Progenitor cell of endocrine pancreas (in vitro differentiated cells): Measurements from ENCODE around the gene STK17A. TPM values are rescaled to one million over a fixed set of nuclear protein-coding genes. Genes with fewer than 3 reads are reported as not detected.

ENCODE experiments used
- DNase-seq: peaks from one replicate; pipeline ENCODE4 v3.0.0; 2021; ENCODE audit warnings: low spot score; ENCODE audit not compliant: unreplicated experiment
- H3K27ac Mint-ChIP-seq: 2 replicates; pipeline ENCODE4 v1.8.0; 2021; ENCODE audit warnings: mild to moderate bottlenecking, moderate library complexity, mixed read lengths
- H3K27me3 Mint-ChIP-seq: 2 replicates; pipeline ENCODE4 v1.8.0; 2021; ENCODE audit warnings: mixed read lengths
- H3K36me3 Mint-ChIP-seq: 2 replicates; pipeline ENCODE4 v1.8.0; 2022; ENCODE audit warnings: mixed read lengths; ENCODE audit not compliant: insufficient read depth
- H3K4me1 Mint-ChIP-seq: 2 replicates; pipeline ENCODE4 v1.8.0; 2021; ENCODE audit warnings: low read depth, mixed read lengths
- H3K4me3 Mint-ChIP-seq: 2 replicates; pipeline ENCODE4 v1.8.0; 2021; ENCODE audit warnings: low read depth, mild to moderate bottlenecking, moderate library complexity, mixed read lengths
- H3K9me3 Mint-ChIP-seq: 2 replicates; pipeline ENCODE4 v1.8.0; 2021; ENCODE audit warnings: low read depth, mixed read lengths
- long read RNA-seq: library from polyadenylated mRNA; unstranded; transcript quantifications from one replicate; pipeline ENCODE4 v2.0.0, GENCODE V29; 2020
- total RNA-seq: library from RNA; stranded (reverse); gene quantifications from 2 replicates; pipeline ENCODE4 v1.2.1, GENCODE V29; 2021
- TF ChIP-seq, protein P1 (sequence below): fragments of 200-600 bp; sonication (generic); IDR thresholded peaks from one replicate; pipeline ENCODE4 v1.5.0; 2021; ENCODE audit warnings: antibody characterized with exemption, mild to moderate bottlenecking; ENCODE audit not compliant: unreplicated experiment

STK17A gene
- 23.0 and 23.9 TPM in 2 replicates for total RNA-seq
- long read RNA-seq, partial matches to known transcripts: 1 of 10 reads
- long read RNA-seq, other reads (novel, unspliced or antisense): 8 of 10 reads

DNA sequence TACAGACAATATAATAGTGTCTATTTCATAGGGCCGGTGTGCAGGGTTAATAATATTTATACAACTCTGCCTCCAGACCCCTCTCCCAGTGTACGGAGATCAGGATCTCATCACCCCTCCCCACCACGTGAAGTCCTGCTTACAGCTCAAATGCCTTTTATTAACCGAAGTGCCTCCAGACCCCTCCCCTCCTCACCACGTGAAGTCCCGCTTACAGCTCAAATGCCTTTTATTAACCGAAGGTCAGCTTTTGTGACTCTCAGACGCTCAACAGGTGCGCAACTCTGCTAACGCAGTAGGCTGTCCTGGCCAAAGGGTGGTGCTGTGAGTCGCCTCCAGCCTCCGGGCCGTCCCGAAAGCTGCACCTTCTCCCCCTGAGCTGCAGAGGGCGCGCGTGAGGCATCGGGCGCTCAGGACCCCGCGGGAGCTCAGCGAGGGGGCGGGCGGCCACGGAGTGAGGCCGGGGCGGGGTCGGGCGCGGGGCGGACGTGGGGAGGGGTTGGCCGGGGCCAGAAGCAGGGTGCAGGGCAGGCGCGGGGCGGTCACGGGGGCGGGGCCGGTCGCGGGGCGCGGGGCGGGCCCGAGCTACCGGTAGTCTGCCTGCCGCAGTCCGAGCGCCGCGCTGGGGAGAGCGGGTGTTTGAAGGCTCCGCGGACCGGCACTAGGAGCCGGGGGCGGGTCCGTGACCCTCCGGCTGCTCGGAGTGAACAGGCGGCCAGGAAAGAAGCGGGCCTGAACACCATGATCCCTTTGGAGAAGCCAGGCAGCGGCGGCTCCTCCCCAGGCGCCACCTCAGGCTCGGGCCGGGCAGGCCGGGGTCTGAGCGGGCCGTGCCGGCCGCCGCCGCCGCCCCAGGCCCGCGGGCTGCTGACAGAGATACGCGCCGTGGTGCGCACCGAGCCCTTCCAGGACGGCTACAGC is at the start of gene STK17A:
STK17A (plus strand) TSS at position 606 of the 921 bp plus-strand sequence; CDS start at position 742, 136 bp downstream.
- Mint-ChIP-seq H3K4me1 (peaks cover 32% of the 10 kb centered on the region), H3K27ac (peak within 1 kb of the TSS; percentile 95)

DNA sequence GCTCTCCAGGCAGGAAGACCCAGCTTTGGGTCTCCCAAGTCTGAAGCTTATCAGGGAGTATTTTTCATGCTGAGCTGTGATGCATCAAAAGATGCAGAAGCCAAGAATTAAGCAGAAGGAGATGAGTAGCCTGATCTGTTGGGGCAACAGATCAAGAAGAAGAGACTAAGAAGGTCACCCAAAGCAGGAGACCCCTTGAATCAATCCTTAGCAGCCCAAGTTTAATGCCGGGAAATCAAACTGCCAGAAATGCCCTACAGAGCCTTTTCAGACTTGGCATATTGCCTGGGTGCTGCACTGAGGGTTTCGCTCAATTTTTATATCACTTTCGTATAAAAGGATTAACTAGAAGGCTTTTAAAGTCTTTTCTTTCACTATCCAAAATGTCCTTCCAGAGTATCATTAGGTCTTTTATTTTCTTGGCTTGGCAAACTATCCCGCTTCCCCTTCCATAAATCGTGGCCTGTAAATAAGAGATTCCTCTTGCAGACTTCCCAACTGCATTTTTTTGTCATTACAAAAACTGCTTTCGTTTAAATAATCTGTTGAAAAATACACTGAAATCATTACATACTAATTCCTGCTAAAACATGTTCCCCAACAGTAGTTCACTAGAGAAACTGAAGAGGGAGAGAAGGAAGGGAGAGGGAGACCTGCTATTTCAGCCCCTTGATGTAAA is 49.0 kb upstream of the STK17A start:
- H3K27ac Mint-ChIP-seq: no peak overlapping the region
- H3K27me3 Mint-ChIP-seq: peaks cover 8% of the 10 kb centered on the region
- no peaks in the 10 kb centered on the region for H3K9me3 Mint-ChIP-seq
- DNase-seq: no peak
- H3K4me1 Mint-ChIP-seq: peaks cover 19% of the 10 kb centered on the region
- TF ChIP-seq, protein P1, sequence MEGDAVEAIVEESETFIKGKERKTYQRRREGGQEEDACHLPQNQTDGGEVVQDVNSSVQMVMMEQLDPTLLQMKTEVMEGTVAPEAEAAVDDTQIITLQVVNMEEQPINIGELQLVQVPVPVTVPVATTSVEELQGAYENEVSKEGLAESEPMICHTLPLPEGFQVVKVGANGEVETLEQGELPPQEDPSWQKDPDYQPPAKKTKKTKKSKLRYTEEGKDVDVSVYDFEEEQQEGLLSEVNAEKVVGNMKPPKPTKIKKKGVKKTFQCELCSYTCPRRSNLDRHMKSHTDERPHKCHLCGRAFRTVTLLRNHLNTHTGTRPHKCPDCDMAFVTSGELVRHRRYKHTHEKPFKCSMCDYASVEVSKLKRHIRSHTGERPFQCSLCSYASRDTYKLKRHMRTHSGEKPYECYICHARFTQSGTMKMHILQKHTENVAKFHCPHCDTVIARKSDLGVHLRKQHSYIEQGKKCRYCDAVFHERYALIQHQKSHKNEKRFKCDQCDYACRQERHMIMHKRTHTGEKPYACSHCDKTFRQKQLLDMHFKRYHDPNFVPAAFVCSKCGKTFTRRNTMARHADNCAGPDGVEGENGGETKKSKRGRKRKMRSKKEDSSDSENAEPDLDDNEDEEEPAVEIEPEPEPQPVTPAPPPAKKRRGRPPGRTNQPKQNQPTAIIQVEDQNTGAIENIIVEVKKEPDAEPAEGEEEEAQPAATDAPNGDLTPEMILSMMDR: no peak
- H3K36me3 Mint-ChIP-seq: no peaks in the 10 kb centered on the region
- no peak overlapping the region for H3K4me3 Mint-ChIP-seq

More for the DNA sequence above, at the start of gene STK17A:
- peaks cover 3% of the 10 kb centered on the region for H3K9me3 Mint-ChIP-seq
- TF ChIP-seq, protein P1: peak; percentile 89
- peak; percentile 96 for DNase-seq
- H3K4me3 Mint-ChIP-seq: peak within 1 kb of the TSS; percentile 81
- no peaks in the 10 kb centered on the region for H3K27me3 Mint-ChIP-seq
- no peaks in the 10 kb centered on the region for H3K36me3 Mint-ChIP-seq

DNA sequence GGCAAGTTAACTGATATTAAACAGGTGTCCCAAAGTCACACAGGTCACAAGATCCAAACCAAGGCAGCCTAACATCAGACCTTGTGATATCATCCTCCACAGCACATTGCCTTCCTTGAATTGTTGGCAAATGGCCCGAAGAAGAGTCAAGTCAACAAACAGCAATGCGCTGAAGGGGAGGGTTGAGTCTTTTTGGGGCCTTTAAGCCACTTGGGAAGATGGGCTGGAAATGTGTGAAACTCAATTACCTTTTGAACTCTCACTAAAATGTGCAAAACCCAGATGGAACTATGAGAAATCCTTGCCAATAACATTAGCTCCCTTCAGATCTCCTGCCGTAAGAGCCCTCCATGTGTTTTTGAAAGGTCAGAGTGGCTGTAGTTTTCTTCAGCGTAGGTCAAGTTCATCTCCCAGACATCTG is 47.9 kb upstream of the STK17A start:
- Mint-ChIP-seq H3K27ac (no peak overlapping the region), H3K4me1 (peaks cover 19% of the 10 kb centered on the region), H3K4me3 (no peak overlapping the region), H3K36me3 (no peaks in the 10 kb centered on the region), H3K9me3 (no peaks in the 10 kb centered on the region), H3K27me3 (peaks cover 5% of the 10 kb centered on the region)
- no peak for DNase-seq
- TF ChIP-seq, protein P1: no peak

DNA sequence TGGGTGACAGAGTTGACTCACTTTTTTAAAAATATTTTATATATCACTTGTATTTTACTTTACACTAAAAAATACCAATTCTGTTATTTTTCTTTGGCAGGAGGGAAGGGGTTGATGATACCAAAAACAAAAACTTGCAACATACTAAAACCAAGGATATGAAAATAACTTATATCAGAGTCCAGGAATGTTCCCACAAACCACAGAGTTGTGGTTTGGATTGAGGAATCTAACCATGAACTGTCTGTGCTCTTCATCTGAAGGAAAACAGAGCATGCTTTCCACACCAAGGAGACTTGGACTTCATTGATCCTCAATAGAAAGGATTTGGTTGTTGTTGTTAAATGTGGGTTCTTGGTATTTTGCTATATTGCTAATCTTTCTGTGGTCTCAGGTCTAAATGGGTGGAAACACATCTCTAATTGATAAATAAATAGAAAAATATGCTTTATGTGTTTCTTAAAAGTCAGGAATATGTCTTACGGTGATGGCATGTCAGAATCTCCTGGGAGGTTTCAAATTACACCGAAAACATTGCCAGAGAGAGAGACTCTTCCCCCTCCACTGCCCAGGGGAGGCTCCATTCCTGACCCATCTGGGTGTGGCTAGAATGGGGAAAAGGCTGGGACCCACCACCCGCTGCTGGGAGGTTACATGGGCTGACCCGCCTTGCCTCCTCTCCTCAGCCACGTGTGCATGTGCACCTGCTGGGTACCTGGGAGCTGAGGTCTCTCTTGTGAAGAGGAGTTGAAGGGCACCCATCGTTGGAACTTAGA is 46.9 kb upstream of the STK17A start:
- H3K4me3 Mint-ChIP-seq: no peak overlapping the region
- peaks cover 5% of the 10 kb centered on the region for H3K27me3 Mint-ChIP-seq
- TF ChIP-seq, protein P1: no peak

More for the DNA sequence above, 46.9 kb upstream of the STK17A start:
- Mint-ChIP-seq H3K9me3 (no peaks in the 10 kb centered on the region), H3K36me3 (no peaks in the 10 kb centered on the region), H3K4me1 (peaks cover 19% of the 10 kb centered on the region), H3K27ac (no peak overlapping the region)
- DNase-seq: no peak
